PFSK-1 (cell line): ENCODE data around the gene RAB9B.

ENCODE experiments used
- FOXP2 ChIP-seq: optimal IDR thresholded peaks from 2 replicates; pipeline ENCODE3; 2011; ENCODE audit warnings: borderline replicate concordance, control low read depth, inconsistent platforms; ENCODE audit not compliant: insufficient read depth; ENCODE audit errors: extremely low read length, extremely low read depth
- POLR2AphosphoS5 ChIP-seq: IDR thresholded peaks from 2 replicates; pipeline ENCODE4 v1.6.1; 2012; ENCODE audit warnings: low read depth, mild to moderate bottlenecking, control low read depth, low read length, moderate library complexity
- REST ChIP-seq, 2 experiments: IDR thresholded peaks; 2 replicates each; pipeline versions ENCODE4 v1.6.1 to v1.8.0; 2011 to 2012; ENCODE audit warnings: low read depth in 2 of 2, low read length in 2 of 2, control low read depth in 1 of 2, inconsistent platforms in 1 of 2, mild to moderate bottlenecking in 1 of 2, moderate library complexity in 1 of 2; ENCODE audit not compliant: insufficient read depth in 1 of 2
- SIN3A ChIP-seq: IDR thresholded peaks from 2 replicates; pipeline ENCODE4 v1.6.1; 2012; ENCODE audit warnings: mild to moderate bottlenecking, low read length, moderate library complexity, borderline replicate concordance; ENCODE audit not compliant: insufficient read depth
- TAF1 ChIP-seq: IDR thresholded peaks from 2 replicates; pipeline ENCODE4 v1.6.1; 2012; ENCODE audit warnings: low read length, control low read depth, borderline replicate concordance; ENCODE audit not compliant: insufficient read depth

RAB9B gene

GRCh38 chrX:103779141-103779789, 52.8 kb downstream of the RAB9B start:
- TF ChIP-seq REST (IDR thresholded peaks at IDR 0.05; ENCODE audit: insufficient read depth in 1 of 2, low read depth in 2 of 2, low read length in 2 of 2), result no peak
- no peak for TF ChIP-seq POLR2AphosphoS5
- no peak for TF ChIP-seq FOXP2
- no peak for TF ChIP-seq TAF1
- TF ChIP-seq SIN3A, result no peak

- TF ChIP-seq REST (IDR thresholded peaks at IDR 0.05; ENCODE audit: insufficient read depth in 1 of 2, low read depth in 2 of 2, low read length in 2 of 2) (no peak), TAF1 (no peak), FOXP2 (no peak), SIN3A (no peak), POLR2AphosphoS5 (no peak)
Observed at GRCh38 chrX:103776546-103776945, 55.5 kb downstream of the RAB9B start, which contains the start of gene PLP1. TSS of gene PLP1 (plus strand) at chrX:103776840. CDS start at chrX:103776996, 156 bp downstream.

DNA sequence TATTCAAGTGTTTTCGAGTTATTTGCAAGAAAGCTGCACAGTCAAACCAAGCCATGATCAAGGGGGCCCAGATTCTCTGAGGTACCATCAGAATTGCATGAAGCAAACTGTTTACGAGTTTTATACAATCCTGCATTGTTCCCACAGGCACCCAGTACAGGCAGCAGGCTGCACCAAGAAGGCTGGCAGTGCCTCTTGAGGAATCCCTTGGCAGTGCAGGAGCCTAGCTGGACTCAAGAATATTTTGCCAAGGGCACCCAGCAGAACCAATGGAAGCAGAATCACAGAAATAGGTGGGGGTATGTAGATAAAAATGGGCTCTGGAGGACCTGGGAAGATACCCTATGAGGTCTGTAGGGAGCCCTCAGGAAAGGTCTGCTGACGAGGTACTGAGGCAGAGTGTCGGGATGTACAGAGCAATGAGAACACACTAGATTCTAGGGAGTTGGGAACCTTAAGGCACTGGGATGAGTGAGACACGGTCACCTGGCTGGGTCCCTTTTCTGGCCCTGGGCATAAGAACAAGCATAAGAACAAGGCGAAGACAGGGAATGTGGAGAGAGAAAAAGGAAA, 57.9 kb downstream of the RAB9B start:
- TF ChIP-seq SIN3A (no peak), FOXP2 (no peak), TAF1 (no peak), POLR2AphosphoS5 (no peak), REST (IDR thresholded peaks at IDR 0.05; ENCODE audit: insufficient read depth in 1 of 2, low read depth in 2 of 2, low read length in 2 of 2) (no peak)

DNA sequence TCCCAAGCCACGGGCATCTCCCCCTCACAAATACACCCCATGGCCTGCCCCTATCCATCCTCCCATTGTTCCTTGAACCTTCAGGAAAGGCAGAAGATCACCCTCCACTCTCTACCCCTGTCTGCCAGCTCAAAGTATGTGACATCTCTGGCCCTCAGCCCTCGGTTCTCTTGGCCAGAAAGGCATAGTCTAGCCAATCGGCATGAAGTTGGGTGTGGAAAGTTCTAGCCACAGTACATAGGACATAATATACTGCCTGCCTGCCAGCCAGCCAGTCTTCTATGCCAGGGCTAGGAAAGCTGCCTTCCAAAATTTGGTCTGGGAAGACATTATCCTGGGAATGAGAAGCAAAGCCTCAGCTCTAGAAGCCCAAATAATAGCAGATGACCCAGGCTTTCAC, 58.6 kb downstream of the RAB9B start:
- no peak for TF ChIP-seq SIN3A
- TF ChIP-seq POLR2AphosphoS5, result no peak
- no peak for TF ChIP-seq REST (IDR thresholded peaks at IDR 0.05; ENCODE audit: insufficient read depth in 1 of 2, low read depth in 2 of 2, low read length in 2 of 2)
- TF ChIP-seq FOXP2, result no peak
- TF ChIP-seq TAF1, result no peak
